Prostate gland (tissue), 2 donors: ENCODE data around the gene VSIG10. TPM values are rescaled to one million over a fixed set of nuclear protein-coding genes. Genes with fewer than 3 reads are reported as not detected.

Experiments
- DNase-seq: peaks from one replicate; pipeline ENCODE4 v3.0.0-alpha.2; 2019; ENCODE audit warnings: low spot score
- H3K27ac ChIP-seq, 2 donors: fragments of 200-600 bp; sonication (generic); 2 replicates each; pipeline ENCODE4 v1.5.1; 2017 to 2019
- H3K27me3 ChIP-seq: fragments of 200-600 bp; sonication (generic); replicated peaks from 2 replicates; pipeline ENCODE4 v1.5.1; 2019; ENCODE audit not compliant: insufficient read depth
- H3K36me3 ChIP-seq, 2 donors: fragments of 200-600 bp; sonication (generic); 1 replicate in 1 of 2; 2 replicates in 1 of 2; pipeline versions ENCODE4 v1.5.1 to v1.8.1; 2017 to 2019
- H3K4me1 ChIP-seq: fragments of 200-600 bp; sonication (generic); replicated peaks from 2 replicates; pipeline ENCODE4 v1.5.1; 2019
- H3K4me3 ChIP-seq, 2 donors: fragments of 200-600 bp; sonication (generic); 2 replicates each; pipeline ENCODE4 v1.5.1; 2017 to 2019
- H3K9me3 ChIP-seq: fragments of 200-600 bp; sonication (generic); 2 replicates; pipeline ENCODE4 v1.5.1; 2017
- POLR2A ChIP-seq: fragments of 450-650 bp; IDR thresholded peaks from one replicate; pipeline ENCODE4 v1.6.1; 2016; ENCODE audit warnings: antibody characterized with exemption, mild to moderate bottlenecking
- POLR2AphosphoS5 ChIP-seq: sonication (generic); formaldehyde crosslinking; IDR thresholded peaks from one replicate; pipeline ENCODE4 v1.6.1; 2017; ENCODE audit warnings: antibody characterized with exemption
- WGBS: methylation state at CpG from one replicate; pipeline ENCODE4 v1.1.5; 2018; 5-methylcytosine and 5-hydroxymethylcytosine counted together
- intact Hi-C: fragments of 100-400 bp; cut with DNase I; formaldehyde crosslinking; loops from one replicate; pipeline ENCODE4 v1.14.2; 2022
- total RNA-seq, 2 donors: library from RNA; depleted of rRNA; stranded (reverse); fragments of >200 nt; gene quantifications; one replicate each; pipeline ENCODE4 v1.1.0, GENCODE V29; 2016
- TF ChIP-seq, protein P1 (sequence below), 4 experiments: fragments of 200-600 bp in 2 of 4; fragments of 450-650 bp in 2 of 4; sonication (generic) in 2 of 4; IDR thresholded peaks; 1 replicate in 3 of 4; 2 replicates in 1 of 4; pipeline ENCODE4 v1.5.1; 2016 to 2019; ENCODE audit warnings: antibody characterized with exemption in 4 of 4, mild to moderate bottlenecking in 2 of 4, moderate library complexity in 2 of 4

Gene VSIG10
- total RNA-seq, 2 donors from 2014 or later, result 39.8 to 49.5 TPM

DNA sequence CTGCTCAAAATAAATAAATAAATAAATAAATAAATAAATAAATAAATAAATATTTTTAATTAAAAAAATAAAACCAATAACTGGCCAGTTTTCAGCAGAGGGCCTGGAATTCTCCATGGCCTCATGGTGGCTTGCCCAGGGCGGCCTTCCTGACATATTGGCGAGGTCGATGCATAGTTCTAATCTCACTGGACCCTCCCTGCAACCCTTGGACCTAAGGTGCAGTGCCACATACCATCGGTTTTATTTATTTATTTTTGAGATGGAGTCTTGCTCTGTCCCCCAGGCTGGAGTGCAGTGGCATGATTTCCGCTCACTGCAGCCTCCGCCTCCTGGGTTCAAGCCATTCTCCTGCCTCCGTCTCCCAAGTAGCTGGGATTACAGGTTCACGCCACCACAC, 3.9 kb upstream of the VSIG10 start:
- intact Hi-C loops, result no loop called here
- Histone ChIP-seq H3K27ac (no peak overlapping the region), H3K4me3 (no peak overlapping the region), H3K4me1 (no peaks in the 10 kb centered on the region), H3K27me3 (no peaks in the 10 kb centered on the region), H3K36me3 (no peaks in the 10 kb centered on the region), H3K9me3 (no peaks in the 10 kb centered on the region)
- no peak for TF ChIP-seq POLR2A
- TF ChIP-seq, protein P1, sequence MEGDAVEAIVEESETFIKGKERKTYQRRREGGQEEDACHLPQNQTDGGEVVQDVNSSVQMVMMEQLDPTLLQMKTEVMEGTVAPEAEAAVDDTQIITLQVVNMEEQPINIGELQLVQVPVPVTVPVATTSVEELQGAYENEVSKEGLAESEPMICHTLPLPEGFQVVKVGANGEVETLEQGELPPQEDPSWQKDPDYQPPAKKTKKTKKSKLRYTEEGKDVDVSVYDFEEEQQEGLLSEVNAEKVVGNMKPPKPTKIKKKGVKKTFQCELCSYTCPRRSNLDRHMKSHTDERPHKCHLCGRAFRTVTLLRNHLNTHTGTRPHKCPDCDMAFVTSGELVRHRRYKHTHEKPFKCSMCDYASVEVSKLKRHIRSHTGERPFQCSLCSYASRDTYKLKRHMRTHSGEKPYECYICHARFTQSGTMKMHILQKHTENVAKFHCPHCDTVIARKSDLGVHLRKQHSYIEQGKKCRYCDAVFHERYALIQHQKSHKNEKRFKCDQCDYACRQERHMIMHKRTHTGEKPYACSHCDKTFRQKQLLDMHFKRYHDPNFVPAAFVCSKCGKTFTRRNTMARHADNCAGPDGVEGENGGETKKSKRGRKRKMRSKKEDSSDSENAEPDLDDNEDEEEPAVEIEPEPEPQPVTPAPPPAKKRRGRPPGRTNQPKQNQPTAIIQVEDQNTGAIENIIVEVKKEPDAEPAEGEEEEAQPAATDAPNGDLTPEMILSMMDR (IDR thresholded peaks at IDR 0.05), result no peak
- no peak for TF ChIP-seq POLR2AphosphoS5
- no peak for DNase-seq
- WGBS, result 98% methylated on average over 8 of the region's 8 CpGs

- Histone ChIP-seq H3K9me3 (no peaks in the 10 kb centered on the region), H3K4me1 (no peaks in the 10 kb centered on the region), H3K4me3 (no peak overlapping the region), H3K36me3 (no peaks in the 10 kb centered on the region), H3K27ac (no peak overlapping the region), H3K27me3 (no peaks in the 10 kb centered on the region)
- TF ChIP-seq, protein P1 (IDR thresholded peaks at IDR 0.05), result no peak
- TF ChIP-seq POLR2AphosphoS5, result no peak
- TF ChIP-seq POLR2A, result no peak
- no peak for DNase-seq
- intact Hi-C loops, result no loop called here
- WGBS, result 75% methylated on average over 4 of the region's 4 CpGs
Observed at GRCh38 chr12:118107011-118107410, 3.2 kb upstream of the VSIG10 start.

DNA sequence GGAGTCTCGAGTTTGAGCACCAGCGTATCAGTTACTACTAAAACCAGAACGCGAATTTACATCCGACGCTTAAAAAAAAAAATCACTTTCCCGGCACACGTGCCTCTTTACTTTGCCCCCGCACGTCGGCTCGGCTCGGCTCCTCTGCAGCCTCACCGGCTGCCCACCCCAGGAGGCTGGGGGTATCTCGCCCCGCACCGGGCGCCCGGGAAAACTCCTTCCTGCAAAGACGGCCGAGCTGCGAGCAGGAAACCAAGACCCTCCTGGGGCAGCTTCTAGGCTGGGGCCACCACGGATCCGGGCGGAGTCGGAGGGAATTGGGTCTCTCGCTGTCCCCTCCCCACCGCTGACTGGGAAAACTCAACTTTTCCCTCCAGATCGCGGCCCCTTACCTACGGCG, 610 bp downstream of the VSIG10 start:
- intact Hi-C loops, result loop anchor here (5.0 kb wide), 1 partner anchor 41 kb away; the partner anchor contains the start of gene WSB2
- Histone ChIP-seq H3K36me3 (no peaks in the 10 kb centered on the region), H3K27ac (peak overlapping the region; percentile 83 to 89), H3K9me3 (no peaks in the 10 kb centered on the region), H3K4me3 (peak overlapping the region; percentile 66 to 81), H3K27me3 (no peaks in the 10 kb centered on the region), H3K4me1 (no peaks in the 10 kb centered on the region)
- DNase-seq, result no peak
- TF ChIP-seq POLR2AphosphoS5, result no peak
- TF ChIP-seq, protein P1 (IDR thresholded peaks at IDR 0.05), result no peak
- no peak for TF ChIP-seq POLR2A
- WGBS, result under 1% methylated on average over 32 of the region's 32 CpGs

GRCh38 chr12:118102609-118103008, 1.2 kb downstream of the VSIG10 start:
- Histone ChIP-seq H3K4me3 (peak overlapping the region in 1 of 2 donors; percentile 66), H3K36me3 (no peaks in the 10 kb centered on the region), H3K27me3 (no peaks in the 10 kb centered on the region), H3K4me1 (no peaks in the 10 kb centered on the region), H3K9me3 (no peaks in the 10 kb centered on the region), H3K27ac (peak overlapping the region in 1 of 2 donors; percentile 83)
- TF ChIP-seq POLR2A (no peak), POLR2AphosphoS5 (no peak)
- TF ChIP-seq, protein P1 (IDR thresholded peaks at IDR 0.05), result no peak
- no peak for DNase-seq
- intact Hi-C loops, result loop anchor here (5.0 kb wide), 1 partner anchor 40 kb away; the partner anchor contains the start of gene WSB2
- WGBS, result 29% methylated on average over 5 of the region's 5 CpGs

DNA sequence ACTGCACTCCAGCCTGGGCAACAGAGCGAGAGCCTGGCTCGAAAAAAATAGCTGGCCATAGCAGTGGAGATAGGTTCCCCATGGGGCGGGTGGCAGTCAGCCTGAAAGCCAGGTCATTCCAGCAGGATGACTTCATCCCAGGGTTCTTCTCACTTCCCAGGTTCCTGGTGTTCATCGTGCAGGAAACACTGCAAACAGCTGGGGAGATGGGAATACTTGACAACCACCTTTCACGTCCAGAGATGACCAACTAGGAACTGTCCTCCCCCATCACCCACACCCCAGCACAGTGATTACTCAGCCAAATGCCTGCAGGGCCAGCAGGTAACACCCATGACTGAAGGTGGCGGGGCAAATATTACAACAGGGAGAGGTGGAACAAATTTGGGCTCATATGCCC, 1.7 kb downstream of the VSIG10 start:
- H3K9me3 ChIP-seq, result no peaks in the 10 kb centered on the region
- no peak overlapping the region for H3K27ac ChIP-seq
- H3K27me3 ChIP-seq, result no peaks in the 10 kb centered on the region
- intact Hi-C loops, result loop anchor here (5.0 kb wide), 1 partner anchor 40 kb away; the partner anchor contains the start of gene WSB2
- DNase-seq, result no peak
- TF ChIP-seq, protein P1 (IDR thresholded peaks at IDR 0.05), result no peak
- TF ChIP-seq POLR2AphosphoS5 (no peak), POLR2A (no peak)
- no peaks in the 10 kb centered on the region for H3K36me3 ChIP-seq
- H3K4me1 ChIP-seq, result no peaks in the 10 kb centered on the region
- no peak overlapping the region for H3K4me3 ChIP-seq
- 79% methylated on average over 6 of the region's 6 CpGs for WGBS
